B cell (primary cell): Measurements from ENCODE around the gene S100A10. TPM values are rescaled to one million over a fixed set of nuclear protein-coding genes. Genes with fewer than 3 reads are reported as not detected.

Source experiments
- ATAC-seq: fragments of 200-7000 bp; cut with Tn5 transposase; one replicate; pipeline ENCODE4 v1.10.0; 2021; ENCODE audit warnings: low read depth, mild to moderate bottlenecking, moderate number of reproducible peaks, moderate library complexity
- CTCF ChIA-PET: fragments of 350-600 bp; sonication (Branson Sonifier 250); formaldehyde crosslinking; loops from one replicate; lab custom pipeline; 2021; ENCODE audit warnings: antibody characterized with exemption, inconsistent platforms; lab: Charles Lee
- POLR2A ChIA-PET: fragments of 350-600 bp; sonication (Branson Sonifier 250); formaldehyde crosslinking; loops from one replicate; lab custom pipeline; 2021; ENCODE audit warnings: antibody characterized with exemption; lab: Charles Lee
- DNase-seq: peaks from one replicate; pipeline ENCODE4 v3.0.0; 2013
- H2AFZ ChIP-seq: 2 replicates; pipeline ENCODE4 v1.6.1; 2012; ENCODE audit warnings: mild to moderate bottlenecking, low read depth, low read length; ENCODE audit not compliant: insufficient read depth, poor library complexity, severe bottlenecking
- H3K27ac ChIP-seq, 2 donors: 1 replicate in 1 of 2; 2 replicates in 1 of 2; pipeline ENCODE4 v1.5.1; 2012 to 2013; ENCODE audit warnings: low read length in 2 of 2, mild to moderate bottlenecking in 2 of 2, moderate library complexity in 1 of 2
- H3K27me3 ChIP-seq, 4 experiments: fragments of 200-600 bp in 1 of 4; sonication (generic) in 1 of 4; replicated peaks in 1 of 4; 1 replicate in 2 of 4; 2 replicates in 2 of 4; pipeline versions ENCODE4 v1.6.1 to v1.7.0; 2013 to 2016; ENCODE audit warnings: low read length in 3 of 4, mild to moderate bottlenecking in 2 of 4, mixed read lengths in 1 of 4, moderate library complexity in 1 of 4; ENCODE audit not compliant: insufficient read depth in 4 of 4, control insufficient read depth in 3 of 4; ENCODE audit errors: control extremely low read depth in 1 of 4
- H3K36me3 ChIP-seq, 2 experiments: replicated peaks in 1 of 2; 1 replicate in 1 of 2; 2 replicates in 1 of 2; pipeline versions ENCODE4 v1.6.1 to v1.7.1; 2013; ENCODE audit warnings: low read length in 1 of 2; ENCODE audit not compliant: insufficient read depth in 2 of 2, control insufficient read depth in 1 of 2; ENCODE audit errors: control extremely low read depth in 1 of 2, extremely low read depth in 1 of 2
- H3K4me1 ChIP-seq, 2 donors: fragments of 200-600 bp in 1 of 2; sonication (generic) in 1 of 2; 1 replicate in 1 of 2; 2 replicates in 1 of 2; pipeline versions ENCODE4 v1.5.1 to v1.6.1; 2013 to 2017; ENCODE audit warnings: low read length in 2 of 2; ENCODE audit not compliant: control insufficient read depth in 2 of 2, insufficient read depth in 2 of 2
- H3K4me2 ChIP-seq: replicated peaks from 2 replicates; pipeline ENCODE3; 2012; ENCODE audit warnings: mild to moderate bottlenecking, low read depth, low read length; ENCODE audit not compliant: poor library complexity, severe bottlenecking
- H3K4me3 ChIP-seq, 5 experiments: fragments of 200-600 bp in 1 of 5; sonication (generic) in 1 of 5; 1 replicate in 3 of 5; 2 replicates in 2 of 5; pipeline versions ENCODE4 v1.5.1 to v1.7.0; 2011 to 2016; ENCODE audit warnings: low read length in 4 of 5, mild to moderate bottlenecking in 4 of 5, low read depth in 2 of 5, control low read depth in 1 of 5, moderate library complexity in 1 of 5; ENCODE audit not compliant: insufficient read depth in 1 of 5; ENCODE audit errors: control extremely low read depth in 1 of 5, extremely low read depth in 1 of 5
- H3K79me2 ChIP-seq: fragments of 200-600 bp; sonication (generic); one replicate; pipeline ENCODE4 v1.6.0; 2016; ENCODE audit warnings: low read length; ENCODE audit not compliant: control insufficient read depth, insufficient read depth
- H3K9ac ChIP-seq: fragments of 200-600 bp; sonication (generic); 2 replicates; pipeline ENCODE4 v1.6.1; 2017; ENCODE audit warnings: mild to moderate bottlenecking, low read length, moderate library complexity
- H3K9me3 ChIP-seq, 3 donors: one replicate each; pipeline versions ENCODE4 v1.6.1 to v1.7.1; 2013; ENCODE audit warnings: low read length in 2 of 3; ENCODE audit not compliant: control insufficient read depth in 2 of 3, insufficient read depth in 1 of 3; ENCODE audit errors: control extremely low read depth in 1 of 3
- H4K20me1 ChIP-seq: 2 replicates; pipeline ENCODE4 v1.6.0; 2012; ENCODE audit warnings: mild to moderate bottlenecking, low read length; ENCODE audit not compliant: insufficient read depth, control insufficient read depth, poor library complexity, severe bottlenecking
- H3K27ac Mint-ChIP-seq: one replicate; pipeline ENCODE4 v1.8.0; 2021; ENCODE audit warnings: mixed read lengths
- H3K27me3 Mint-ChIP-seq: one replicate; pipeline ENCODE4 v1.8.0; 2021; ENCODE audit warnings: mixed read lengths
- H3K4me1 Mint-ChIP-seq: one replicate; pipeline ENCODE4 v1.8.0; 2021; ENCODE audit warnings: mixed read lengths
- H3K4me3 Mint-ChIP-seq: one replicate; pipeline ENCODE4 v1.8.0; 2021; ENCODE audit warnings: mixed read lengths
- H3K9me3 Mint-ChIP-seq: one replicate; pipeline ENCODE4 v1.8.0; 2022; ENCODE audit warnings: mixed read lengths; ENCODE audit not compliant: insufficient read depth
- CTCF ChIP-seq: fragments of 200-600 bp; IDR thresholded peaks from one replicate; pipeline ENCODE4 v1.8.0; 2022; ENCODE audit warnings: antibody characterized with exemption, mild to moderate bottlenecking
- EZH2 ChIP-seq: IDR thresholded peaks from 2 replicates; pipeline ENCODE4 v1.6.1; 2012; ENCODE audit warnings: borderline replicate concordance, low read depth, mild to moderate bottlenecking, moderate library complexity, low read length; ENCODE audit not compliant: insufficient read depth, poor library complexity, severe bottlenecking
- WGBS: methylation state at CpG from one replicate; pipeline ENCODE4 v1.1.5; 2013; ENCODE audit warnings: missing lambda C conversion rate; ENCODE audit not compliant: insufficient coverage; 5-methylcytosine and 5-hydroxymethylcytosine counted together
- intact Hi-C: fragments of 100-400 bp; cut with micrococcal nuclease; formaldehyde crosslinking; loops from one replicate; pipeline ENCODE4 v1.10.0; 2022
- polyA plus RNA-seq: library from polyadenylated mRNA; depleted of rRNA; stranded (reverse); fragments of >200 nt; gene quantifications from 2 replicates; pipeline ENCODE4 v1.2.3, GENCODE V29; 2012
- total RNA-seq, 2 donors: library from RNA; stranded (reverse); fragments of 120-200 nt in 1 of 2; gene quantifications; 1 replicate in 1 of 2; 2 replicates in 1 of 2; pipeline versions ENCODE4 v1.2.3 to v1.2.4, GENCODE V29; 2013 to 2022

S100A10 gene
- total and polyA plus RNA-seq, 2 donors (not counting 1 experiment from before 2014, with no cell fraction given) = 38.0 to 47.1 TPM

GRCh38 chr1:151958959-151959358 is 34.7 kb downstream of the S100A10 start:
- H3K27ac Mint-ChIP-seq = no peak overlapping the region
- ATAC-seq (no peak), DNase-seq (no peak)
- 100% methylated on average over 1 of the region's 2 CpGs for WGBS
- ChIA-PET CTCF (interaction anchor here (1.4 kb wide), 1 partner anchor 43 kb away, joined by 3 read pairs; no protein-coding TSS in a partner anchor), POLR2A (no interaction called here)
- Histone ChIP-seq H3K9me3 (no peaks in the 10 kb centered on the region), H3K4me1 (no peaks in the 10 kb centered on the region), H4K20me1 (no peaks in the 10 kb centered on the region), H3K4me2 (no peak overlapping the region), H2AFZ (no peak overlapping the region), H3K27ac (no peak overlapping the region), H3K27me3 (peaks cover 0 to 3% (median 1%) of the 10 kb centered on the region in 4 experiments), H3K36me3 (no peaks in the 10 kb centered on the region), H3K4me3 (no peak overlapping the region), H3K79me2 (no peaks in the 10 kb centered on the region), H3K9ac (no peak overlapping the region)
- TF ChIP-seq EZH2 (no peak), CTCF (no peak)
- intact Hi-C loops = no loop called here
- no peaks in the 10 kb centered on the region for H3K9me3 Mint-ChIP-seq
- no peak overlapping the region for H3K4me3 Mint-ChIP-seq
- no peaks in the 10 kb centered on the region for H3K4me1 Mint-ChIP-seq
- peaks cover 5% of the 10 kb centered on the region for H3K27me3 Mint-ChIP-seq

- TF ChIP-seq EZH2 (no peak), CTCF (no peak)
- Histone ChIP-seq H3K9me3 (no peaks in the 10 kb centered on the region), H3K79me2 (no peaks in the 10 kb centered on the region), H3K36me3 (no peaks in the 10 kb centered on the region), H2AFZ (no peak overlapping the region), H3K4me1 (no peaks in the 10 kb centered on the region), H4K20me1 (no peaks in the 10 kb centered on the region), H3K9ac (no peak overlapping the region), H3K27ac (no peak overlapping the region), H3K4me3 (no peak overlapping the region), H3K4me2 (no peak overlapping the region), H3K27me3 (peaks cover 0 to 5% (median 0%) of the 10 kb centered on the region in 4 experiments)
- ChIA-PET CTCF (no interaction called here), POLR2A (no interaction called here)
- intact Hi-C loops = no loop called here
- Mint-ChIP-seq H3K9me3 (no peaks in the 10 kb centered on the region), H3K27ac (no peak overlapping the region), H3K27me3 (peaks cover 5% of the 10 kb centered on the region), H3K4me3 (no peak overlapping the region), H3K4me1 (no peaks in the 10 kb centered on the region)
- no CpG with 5 or more reads among the region's 3 CpGs for WGBS
- ATAC-seq (no peak), DNase-seq (no peak)
Measured at GRCh38 chr1:151956957-151957497, 36.6 kb downstream of the S100A10 start.
